SJSA1 (cell line): ENCODE measurements around the gene BOC. TPM values are rescaled to one million over a fixed set of nuclear protein-coding genes. Genes with fewer than 3 reads are reported as not detected.
A peak's percentile ranks its signal among the peaks of the same experiment; 100 is the strongest.

Experiments used
- DNase-seq, 2 experiments: peaks; one replicate each; pipeline ENCODE4 v3.0.0-alpha.2; 2015 to 2020; ENCODE audit warnings: low spot score in 2 of 2, low read depth in 1 of 2
- H3K27ac ChIP-seq: fragments of 250-450 bp; sonication (Bioruptor Pico); 2 replicates; pipeline ENCODE4 v1.5.1; 2020; ENCODE audit warnings: mild to moderate bottlenecking, moderate library complexity
- H3K27me3 ChIP-seq: fragments of 250-450 bp; sonication (Bioruptor Pico); replicated peaks from 2 replicates; pipeline ENCODE4 v1.5.1; 2020; ENCODE audit warnings: mild to moderate bottlenecking, moderate library complexity
- H3K36me3 ChIP-seq: fragments of 250-450 bp; sonication (Bioruptor Pico); 2 replicates; pipeline ENCODE4 v1.5.1; 2020; ENCODE audit warnings: mild to moderate bottlenecking
- H3K4me1 ChIP-seq: fragments of 250-450 bp; sonication (Bioruptor Pico); replicated peaks from 2 replicates; pipeline ENCODE4 v1.6.1; 2021; ENCODE audit warnings: mild to moderate bottlenecking
- H3K4me3 ChIP-seq: fragments of 250-450 bp; sonication (Bioruptor Pico); 2 replicates; pipeline ENCODE4 v1.5.1; 2020; ENCODE audit warnings: mild to moderate bottlenecking
- H3K9me3 ChIP-seq: fragments of 250-450 bp; sonication (Bioruptor Pico); replicated peaks from 2 replicates; pipeline ENCODE4 v1.5.1; 2020; ENCODE audit warnings: mild to moderate bottlenecking
- total RNA-seq: library from RNA; depleted of rRNA; stranded (reverse); fragments of >200 nt; shearing (Covaris generic); gene quantifications from 2 replicates; pipeline ENCODE4 v1.2.3, GENCODE V29; 2014

Gene BOC
- total RNA-seq, 1 experiment from 2014 or later, result 0.26 TPM

DNA sequence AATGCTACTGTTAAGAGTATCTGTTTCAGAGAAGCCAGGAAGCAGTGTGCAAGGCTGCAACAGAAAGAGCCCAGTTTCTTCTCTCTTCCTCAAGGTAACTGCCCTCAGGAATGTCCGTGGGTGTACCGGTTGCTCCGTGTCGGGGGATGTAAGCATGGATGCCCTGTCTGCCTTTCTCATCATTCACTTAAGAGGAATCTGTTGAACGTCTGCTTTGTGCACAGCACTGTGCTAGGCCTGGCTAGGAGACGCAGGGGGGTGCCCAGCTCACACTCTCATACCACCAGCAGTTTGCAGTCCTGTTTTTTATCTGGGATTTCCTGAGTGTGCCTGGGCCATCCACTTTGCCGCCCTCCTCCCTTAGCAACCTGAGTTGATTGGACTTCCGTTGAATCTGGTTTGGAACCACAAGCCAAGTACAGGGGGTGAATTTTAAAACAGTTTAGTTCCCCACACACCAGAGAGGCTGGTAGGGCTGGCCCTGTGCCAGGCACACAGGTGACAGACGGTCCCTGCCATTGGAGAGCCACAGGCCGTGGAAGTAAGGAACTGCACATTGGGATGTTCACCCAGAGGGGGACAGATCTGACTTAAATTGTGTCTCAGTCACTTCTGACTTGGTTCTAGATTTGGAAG, 11.2 kb downstream of the BOC start:
- Histone ChIP-seq H3K4me1 (no peaks in the 10 kb centered on the region; the same call in 1 of the 2 replicates), H3K36me3 (no peaks in the 10 kb centered on the region), H3K27ac (no peak overlapping the region), H3K4me3 (no peak overlapping the region), H3K9me3 (no peaks in the 10 kb centered on the region), H3K27me3 (no peaks in the 10 kb centered on the region)
- DNase-seq, result no peak

GRCh38 chr3:113223475-113224281, 12.3 kb downstream of the BOC start:
- Histone ChIP-seq H3K27ac (no peak overlapping the region), H3K9me3 (no peaks in the 10 kb centered on the region), H3K4me3 (no peak overlapping the region), H3K27me3 (no peaks in the 10 kb centered on the region), H3K4me1 (no peaks in the 10 kb centered on the region; the same call in 1 of the 2 replicates), H3K36me3 (no peaks in the 10 kb centered on the region)
- peak in 1 of 2 experiments; percentile 2 for DNase-seq

DNA sequence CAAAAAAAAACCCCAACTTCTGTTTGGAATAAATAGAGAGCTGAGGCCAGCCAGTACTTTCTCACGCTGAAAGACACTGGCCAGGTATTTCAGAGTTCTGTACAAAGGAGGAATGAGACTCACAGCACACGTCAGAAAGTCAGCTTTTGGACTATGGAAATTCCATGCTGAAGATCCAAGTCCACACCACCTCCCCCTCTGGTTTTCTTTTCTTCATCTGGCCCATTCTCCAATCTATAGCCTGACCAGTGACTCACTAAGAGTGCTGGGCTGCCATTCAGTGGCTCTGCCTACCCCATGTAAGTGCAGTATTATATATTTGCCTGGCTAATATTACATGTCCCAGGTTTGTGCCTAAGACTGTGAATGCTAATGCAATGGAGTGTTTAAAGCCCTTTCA, 13.9 kb downstream of the BOC start:
- Histone ChIP-seq H3K4me1 (no peaks in the 10 kb centered on the region; the same call in 1 of the 2 replicates), H3K27me3 (no peaks in the 10 kb centered on the region), H3K9me3 (no peaks in the 10 kb centered on the region), H3K4me3 (no peak overlapping the region), H3K36me3 (no peaks in the 10 kb centered on the region), H3K27ac (no peak overlapping the region)
- DNase-seq, result no peak

- no peaks in the 10 kb centered on the region for H3K9me3 ChIP-seq
- DNase-seq, result no peak
- no peak overlapping the region for H3K4me3 ChIP-seq
- H3K27ac ChIP-seq, result no peak overlapping the region
- no peaks in the 10 kb centered on the region for H3K27me3 ChIP-seq
- no peaks in the 10 kb centered on the region for H3K36me3 ChIP-seq
- H3K4me1 ChIP-seq, result peaks cover 4% of the 10 kb centered on the region
These were observed 15.1 kb downstream of the BOC start for GRCh38 chr3:113226491-113226890.

DNA sequence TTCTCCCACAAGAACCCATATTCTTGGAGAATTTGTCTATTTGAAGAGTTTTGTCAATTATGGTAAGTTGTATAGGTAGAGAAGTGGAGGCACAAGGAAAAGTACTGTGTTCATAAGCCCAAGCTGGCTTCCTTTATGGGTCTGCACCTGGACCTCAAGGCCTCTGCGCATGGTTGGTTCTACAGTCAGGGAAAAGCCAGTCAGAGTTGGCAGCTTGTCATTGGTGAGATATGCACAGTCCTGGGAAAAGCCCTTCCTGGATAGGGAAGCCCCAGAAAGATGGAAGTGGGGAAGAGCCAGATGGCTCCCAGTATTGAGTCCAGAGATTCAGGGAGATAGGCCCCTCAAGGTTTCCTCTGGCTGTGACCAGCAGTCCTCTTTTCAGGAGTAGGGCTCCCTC, 15.8 kb downstream of the BOC start:
- no peaks in the 10 kb centered on the region for H3K36me3 ChIP-seq
- H3K27ac ChIP-seq, result no peak overlapping the region
- H3K27me3 ChIP-seq, result no peaks in the 10 kb centered on the region
- H3K4me3 ChIP-seq, result no peak overlapping the region
- no peaks in the 10 kb centered on the region for H3K9me3 ChIP-seq
- no peak for DNase-seq
- H3K4me1 ChIP-seq, result peaks cover 10% of the 10 kb centered on the region

GRCh38 chr3:113228498-113229286, 17.3 kb downstream of the BOC start:
- Histone ChIP-seq H3K9me3 (no peaks in the 10 kb centered on the region), H3K27ac (no peak overlapping the region)
- DNase-seq, result no peak

DNA sequence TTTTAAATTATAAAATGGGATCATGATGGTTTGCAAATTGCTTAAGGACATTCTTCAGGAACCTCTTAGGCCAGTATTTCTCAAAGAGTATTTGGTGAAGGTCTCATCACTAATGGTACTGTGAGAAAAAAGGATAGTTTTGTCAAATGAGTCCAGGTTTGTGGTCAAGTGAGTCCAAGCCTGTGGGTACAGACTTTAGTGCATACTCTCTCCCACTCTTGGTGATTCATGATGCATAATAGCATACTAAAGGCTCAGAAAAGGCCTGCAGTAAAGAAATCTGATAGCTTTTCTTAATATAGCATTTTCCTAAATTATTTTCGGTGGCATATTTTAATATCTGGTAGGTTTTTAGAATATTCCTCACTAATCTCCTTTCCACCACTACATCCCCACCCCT, 20.0 kb downstream of the BOC start:
- H3K4me1 ChIP-seq, result peaks cover 14% of the 10 kb centered on the region
- H3K9me3 ChIP-seq, result no peaks in the 10 kb centered on the region
- no peaks in the 10 kb centered on the region for H3K27me3 ChIP-seq
- no peak for DNase-seq
- peak overlapping the region; percentile 54 for H3K27ac ChIP-seq
- no peaks in the 10 kb centered on the region for H3K36me3 ChIP-seq
- H3K4me3 ChIP-seq, result no peak overlapping the region

More at GRCh38 chr3:113228498-113229286, 17.3 kb downstream of the BOC start:
- Histone ChIP-seq H3K4me1 (peaks cover 10% of the 10 kb centered on the region), H3K4me3 (no peak overlapping the region), H3K36me3 (no peaks in the 10 kb centered on the region), H3K27me3 (no peaks in the 10 kb centered on the region)

DNA sequence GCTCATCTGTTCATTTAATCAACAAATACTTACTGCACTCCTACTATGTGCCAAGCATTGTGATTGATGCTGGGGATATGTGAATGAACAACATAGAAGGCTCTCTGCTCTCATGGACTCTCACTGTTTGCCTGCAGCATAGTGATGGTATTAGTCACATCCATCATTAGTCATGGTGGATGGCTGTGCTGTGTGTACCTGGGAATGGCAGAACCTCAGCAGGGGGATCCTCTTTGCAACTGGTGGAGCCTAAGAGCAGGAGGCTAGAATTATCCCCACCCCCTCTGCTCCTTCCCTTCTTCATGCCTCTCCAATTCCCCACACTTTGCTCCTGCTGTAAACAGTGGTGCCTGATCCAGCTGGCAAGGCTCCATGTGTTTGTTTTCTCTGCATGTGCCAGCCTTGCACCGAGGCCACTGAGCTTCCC, 20.5 kb downstream of the BOC start:
- peak; percentile 62 to 63 for DNase-seq
- H3K36me3 ChIP-seq, result no peaks in the 10 kb centered on the region
- no peaks in the 10 kb centered on the region for H3K27me3 ChIP-seq
- H3K9me3 ChIP-seq, result no peaks in the 10 kb centered on the region
- peaks cover 14% of the 10 kb centered on the region for H3K4me1 ChIP-seq
- H3K27ac ChIP-seq, result peak overlapping the region; percentile 54
- no peak overlapping the region for H3K4me3 ChIP-seq

DNA sequence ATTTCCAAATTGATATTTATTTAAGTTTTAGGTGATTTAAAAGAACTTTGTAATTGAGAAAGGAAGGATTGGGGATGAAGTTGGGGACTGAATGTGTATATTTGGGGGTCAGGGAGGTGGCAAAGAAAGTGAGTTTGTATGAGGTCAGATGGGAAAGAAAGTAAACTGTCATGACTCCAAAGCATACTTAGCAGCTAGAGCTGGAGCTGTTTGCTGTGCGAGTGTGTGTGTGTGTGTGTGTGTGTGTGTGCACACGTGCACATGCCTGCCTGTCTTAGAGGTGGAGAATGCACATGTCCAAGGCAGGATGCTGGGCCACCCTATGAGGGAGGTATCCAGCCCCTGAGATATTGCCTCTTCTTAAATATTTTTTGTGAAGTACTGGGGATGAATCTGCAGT, 21.0 kb downstream of the BOC start:
- H3K4me3 ChIP-seq, result no peak overlapping the region
- no peaks in the 10 kb centered on the region for H3K27me3 ChIP-seq
- no peaks in the 10 kb centered on the region for H3K9me3 ChIP-seq
- H3K36me3 ChIP-seq, result no peaks in the 10 kb centered on the region
- no peak overlapping the region for H3K27ac ChIP-seq
- peaks cover 14% of the 10 kb centered on the region for H3K4me1 ChIP-seq
- DNase-seq, result no peak

- no peak overlapping the region for H3K27ac ChIP-seq
- no peaks in the 10 kb centered on the region for H3K27me3 ChIP-seq
- no peak for DNase-seq
- H3K36me3 ChIP-seq, result no peaks in the 10 kb centered on the region
- no peaks in the 10 kb centered on the region for H3K9me3 ChIP-seq
- no peak overlapping the region for H3K4me3 ChIP-seq
- peaks cover 14% of the 10 kb centered on the region for H3K4me1 ChIP-seq
These were observed 22.1 kb downstream of the BOC start for GRCh38 chr3:113233497-113233896.

DNA sequence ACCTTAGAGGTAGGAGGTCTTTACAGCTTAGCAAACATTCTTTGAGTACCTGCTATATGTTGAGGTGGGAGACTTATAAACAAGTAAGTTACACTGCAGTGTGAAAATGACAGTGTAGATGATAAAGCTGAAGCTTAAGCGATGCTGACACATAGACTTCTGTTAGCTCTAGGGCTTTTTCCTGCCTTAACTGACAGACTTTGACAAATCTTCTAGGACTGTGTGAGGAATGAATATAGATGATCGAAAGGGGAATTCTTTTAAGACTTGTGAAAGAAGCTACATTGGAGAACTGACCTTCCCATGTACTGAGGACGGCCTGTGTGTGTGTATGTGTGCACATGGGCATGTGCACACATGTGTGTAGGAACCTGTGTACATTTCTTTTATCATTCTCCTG, 22.7 kb downstream of the BOC start:
- Histone ChIP-seq H3K27me3 (no peaks in the 10 kb centered on the region), H3K4me1 (peaks cover 14% of the 10 kb centered on the region), H3K4me3 (no peak overlapping the region), H3K27ac (no peak overlapping the region), H3K36me3 (no peaks in the 10 kb centered on the region), H3K9me3 (no peaks in the 10 kb centered on the region)
- no peak for DNase-seq

- Histone ChIP-seq H3K27ac (no peak overlapping the region), H3K4me3 (no peak overlapping the region), H3K36me3 (no peaks in the 10 kb centered on the region), H3K4me1 (peaks cover 14% of the 10 kb centered on the region), H3K27me3 (no peaks in the 10 kb centered on the region), H3K9me3 (no peaks in the 10 kb centered on the region)
- DNase-seq, result no peak
These were observed 23.4 kb downstream of the BOC start for GRCh38 chr3:113234688-113235260.

- H3K4me1 ChIP-seq, result peaks cover 10% of the 10 kb centered on the region
- DNase-seq, result no peak
- no peaks in the 10 kb centered on the region for H3K9me3 ChIP-seq
- no peak overlapping the region for H3K27ac ChIP-seq
- no peaks in the 10 kb centered on the region for H3K36me3 ChIP-seq
- no peak overlapping the region for H3K4me3 ChIP-seq
- H3K27me3 ChIP-seq, result no peaks in the 10 kb centered on the region
These were observed 27.1 kb downstream of the BOC start for GRCh38 chr3:113238503-113238902.
